Progenitor cell of endocrine pancreas (in vitro differentiated cells): Measurements from ENCODE around the gene LRRC8E. TPM values are rescaled to one million over a fixed set of nuclear protein-coding genes. Genes with fewer than 3 reads are reported as not detected.
A peak's percentile ranks its signal among the peaks of the same experiment; 100 is the strongest.

ENCODE experiments used
- DNase-seq: peaks from one replicate; pipeline ENCODE4 v3.0.0; 2021; ENCODE audit warnings: low spot score; ENCODE audit not compliant: unreplicated experiment
- H3K27ac Mint-ChIP-seq: 2 replicates; pipeline ENCODE4 v1.8.0; 2021; ENCODE audit warnings: mild to moderate bottlenecking, moderate library complexity, mixed read lengths
- H3K27me3 Mint-ChIP-seq: 2 replicates; pipeline ENCODE4 v1.8.0; 2021; ENCODE audit warnings: mixed read lengths
- H3K36me3 Mint-ChIP-seq: 2 replicates; pipeline ENCODE4 v1.8.0; 2022; ENCODE audit warnings: mixed read lengths; ENCODE audit not compliant: insufficient read depth
- H3K4me1 Mint-ChIP-seq: 2 replicates; pipeline ENCODE4 v1.8.0; 2021; ENCODE audit warnings: low read depth, mixed read lengths
- H3K4me3 Mint-ChIP-seq: 2 replicates; pipeline ENCODE4 v1.8.0; 2021; ENCODE audit warnings: low read depth, mild to moderate bottlenecking, moderate library complexity, mixed read lengths
- H3K9me3 Mint-ChIP-seq: 2 replicates; pipeline ENCODE4 v1.8.0; 2021; ENCODE audit warnings: low read depth, mixed read lengths
- total RNA-seq: library from RNA; stranded (reverse); gene quantifications from 2 replicates; pipeline ENCODE4 v1.2.1, GENCODE V29; 2021
- TF ChIP-seq, protein P1 (sequence below): fragments of 200-600 bp; sonication (generic); IDR thresholded peaks from one replicate; pipeline ENCODE4 v1.5.0; 2021; ENCODE audit warnings: antibody characterized with exemption, mild to moderate bottlenecking; ENCODE audit not compliant: unreplicated experiment

Gene LRRC8E
- total RNA-seq, 1 donor from 2014 or later = 3.6 TPM

DNA sequence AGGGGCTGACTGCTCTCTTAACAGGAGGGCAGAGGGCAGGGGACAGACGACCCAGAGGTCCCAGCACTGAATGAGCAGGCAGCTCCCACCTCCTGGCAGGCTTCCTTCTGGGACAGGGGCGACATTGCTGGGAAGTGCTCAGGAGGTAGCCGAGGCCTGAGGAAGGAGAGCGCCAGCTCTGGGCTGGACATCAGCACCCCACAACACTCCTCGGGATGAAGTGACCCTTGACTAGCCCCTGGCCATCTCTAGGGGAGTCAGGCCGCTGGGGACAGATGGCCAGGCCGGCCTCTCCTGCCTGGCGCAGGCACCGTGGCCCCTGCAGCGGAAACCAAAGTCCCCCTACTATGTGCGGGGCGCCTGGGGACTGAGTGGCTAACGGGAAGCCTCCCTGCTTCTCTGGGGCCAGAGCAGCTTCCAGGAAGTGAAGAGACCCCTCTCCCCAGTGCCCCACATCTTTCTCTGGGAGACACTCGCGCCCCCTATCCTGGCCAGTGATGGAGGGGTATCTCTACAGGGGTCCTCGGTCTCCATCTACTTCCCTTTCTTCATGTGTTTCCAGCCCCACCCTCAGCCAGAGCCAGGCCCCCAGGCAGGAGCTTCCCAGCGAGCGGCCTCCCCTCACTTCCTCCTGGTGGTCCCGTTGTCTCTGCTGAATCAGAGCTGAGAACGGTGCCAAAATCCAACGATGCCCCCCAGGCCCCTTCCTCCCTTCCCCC lies 24.2 kb upstream of the LRRC8E start:
- H3K4me1 Mint-ChIP-seq = peaks cover 4% of the 10 kb centered on the region
- DNase-seq = no peak
- peaks cover 2% of the 10 kb centered on the region for H3K36me3 Mint-ChIP-seq
- H3K9me3 Mint-ChIP-seq = no peaks in the 10 kb centered on the region
- H3K27me3 Mint-ChIP-seq = peaks cover 39% of the 10 kb centered on the region
- H3K27ac Mint-ChIP-seq = no peak overlapping the region
- TF ChIP-seq, protein P1, sequence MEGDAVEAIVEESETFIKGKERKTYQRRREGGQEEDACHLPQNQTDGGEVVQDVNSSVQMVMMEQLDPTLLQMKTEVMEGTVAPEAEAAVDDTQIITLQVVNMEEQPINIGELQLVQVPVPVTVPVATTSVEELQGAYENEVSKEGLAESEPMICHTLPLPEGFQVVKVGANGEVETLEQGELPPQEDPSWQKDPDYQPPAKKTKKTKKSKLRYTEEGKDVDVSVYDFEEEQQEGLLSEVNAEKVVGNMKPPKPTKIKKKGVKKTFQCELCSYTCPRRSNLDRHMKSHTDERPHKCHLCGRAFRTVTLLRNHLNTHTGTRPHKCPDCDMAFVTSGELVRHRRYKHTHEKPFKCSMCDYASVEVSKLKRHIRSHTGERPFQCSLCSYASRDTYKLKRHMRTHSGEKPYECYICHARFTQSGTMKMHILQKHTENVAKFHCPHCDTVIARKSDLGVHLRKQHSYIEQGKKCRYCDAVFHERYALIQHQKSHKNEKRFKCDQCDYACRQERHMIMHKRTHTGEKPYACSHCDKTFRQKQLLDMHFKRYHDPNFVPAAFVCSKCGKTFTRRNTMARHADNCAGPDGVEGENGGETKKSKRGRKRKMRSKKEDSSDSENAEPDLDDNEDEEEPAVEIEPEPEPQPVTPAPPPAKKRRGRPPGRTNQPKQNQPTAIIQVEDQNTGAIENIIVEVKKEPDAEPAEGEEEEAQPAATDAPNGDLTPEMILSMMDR = no peak
- H3K4me3 Mint-ChIP-seq = no peak overlapping the region

DNA sequence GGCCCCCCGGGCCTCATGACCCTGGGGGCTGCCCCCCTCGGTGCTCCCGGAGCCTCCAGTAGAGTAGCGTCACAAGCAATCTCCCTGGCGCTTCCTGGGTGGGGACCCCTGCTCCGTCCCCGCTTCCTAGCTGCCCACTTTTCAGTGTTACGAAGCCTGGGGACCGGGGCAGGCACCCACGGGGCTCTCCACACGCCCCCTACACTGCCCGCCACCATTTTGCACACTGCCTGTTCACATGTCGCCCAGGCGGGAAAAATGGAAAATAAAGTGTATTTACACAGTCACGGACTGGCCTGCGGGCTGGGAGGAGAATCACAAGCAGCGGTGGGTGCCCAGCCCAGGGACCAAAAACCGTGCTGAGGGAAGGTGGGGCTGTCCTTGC lies 23.6 kb upstream of the LRRC8E start:
- Mint-ChIP-seq H3K27me3 (peaks cover 39% of the 10 kb centered on the region), H3K4me1 (peaks cover 4% of the 10 kb centered on the region), H3K4me3 (no peak overlapping the region), H3K9me3 (no peaks in the 10 kb centered on the region), H3K36me3 (peaks cover 2% of the 10 kb centered on the region), H3K27ac (no peak overlapping the region)
- TF ChIP-seq, protein P1 = no peak
- DNase-seq = no peak

DNA sequence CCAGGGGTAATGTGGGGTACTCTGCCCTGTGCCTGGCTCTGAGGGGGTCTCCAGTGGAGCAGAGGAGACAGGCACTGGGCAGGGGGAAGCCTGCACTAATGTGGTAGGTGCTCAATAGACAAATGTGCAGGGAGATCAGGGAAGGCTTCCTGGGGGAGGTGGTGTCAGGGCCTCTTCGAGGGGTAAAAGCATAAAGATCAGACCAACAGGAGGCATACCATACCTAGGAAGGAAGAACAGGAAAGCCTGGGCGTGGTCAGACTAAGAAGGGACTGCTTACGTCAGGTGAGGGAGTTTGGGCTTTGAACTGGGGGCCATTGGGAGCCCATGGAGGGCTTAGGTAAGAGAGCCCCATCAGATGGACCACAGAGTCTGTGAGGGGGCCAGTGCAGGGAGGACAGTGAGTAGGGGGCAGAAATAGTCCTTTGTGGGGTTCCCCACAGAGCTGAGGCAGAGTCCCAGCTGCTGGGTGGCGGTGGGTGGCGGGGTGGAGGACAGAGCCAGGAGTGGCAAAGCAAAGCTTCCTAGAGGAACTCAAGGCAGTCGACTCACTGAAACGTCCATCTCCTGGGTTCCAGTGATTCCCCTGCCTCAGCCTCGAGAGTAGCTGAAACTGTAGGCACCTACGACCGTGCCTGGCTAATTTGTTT lies 22.9 kb upstream of the LRRC8E start:
- no peak overlapping the region for H3K4me3 Mint-ChIP-seq
- no peaks in the 10 kb centered on the region for H3K9me3 Mint-ChIP-seq
- peaks cover 2% of the 10 kb centered on the region for H3K36me3 Mint-ChIP-seq
- peak overlapping the region; percentile 24 for H3K27ac Mint-ChIP-seq
- H3K4me1 Mint-ChIP-seq = peaks cover 4% of the 10 kb centered on the region
- TF ChIP-seq, protein P1 = no peak
- peaks cover 39% of the 10 kb centered on the region for H3K27me3 Mint-ChIP-seq
- DNase-seq = no peak

DNA sequence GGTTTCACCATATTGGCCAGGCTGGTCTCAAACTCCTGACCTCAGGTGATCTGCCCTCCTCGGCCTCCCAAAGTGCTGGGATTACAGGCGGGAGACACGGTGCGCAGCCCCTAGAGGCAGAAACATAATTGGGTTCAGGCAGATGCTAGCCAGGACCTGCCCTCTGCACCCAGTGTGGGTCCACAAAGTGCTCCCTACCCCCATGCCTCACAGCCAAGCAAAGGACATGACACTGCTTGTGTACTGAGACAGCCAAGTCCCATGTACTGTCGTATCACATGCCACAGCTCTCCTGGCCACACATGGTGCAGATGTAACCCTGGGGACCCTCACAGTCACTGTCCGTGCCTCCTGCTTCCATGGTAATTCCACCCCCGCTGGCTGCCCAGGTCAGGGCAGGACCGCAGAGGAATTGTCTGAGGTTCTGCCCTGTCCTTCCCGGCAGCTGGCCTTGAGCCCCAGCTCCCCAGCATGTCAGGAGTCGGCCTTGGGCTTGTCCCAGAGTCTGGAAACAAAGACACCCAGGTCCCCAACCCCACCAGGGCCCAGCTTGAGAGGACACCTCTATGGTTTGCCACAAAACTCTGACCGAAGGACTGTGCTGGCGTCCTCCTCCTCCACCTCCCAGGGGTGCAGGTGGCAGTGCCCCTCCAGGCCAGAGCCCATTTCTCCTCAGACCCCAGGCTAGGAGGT lies 21.8 kb upstream of the LRRC8E start:
- H3K9me3 Mint-ChIP-seq = peaks cover 1% of the 10 kb centered on the region
- peaks cover 9% of the 10 kb centered on the region for H3K4me1 Mint-ChIP-seq
- DNase-seq = no peak
- no peak overlapping the region for H3K4me3 Mint-ChIP-seq
- peaks cover 33% of the 10 kb centered on the region for H3K27me3 Mint-ChIP-seq
- H3K27ac Mint-ChIP-seq = peak overlapping the region; percentile 69
- H3K36me3 Mint-ChIP-seq = peaks cover 7% of the 10 kb centered on the region
- TF ChIP-seq, protein P1 = no peak

DNA sequence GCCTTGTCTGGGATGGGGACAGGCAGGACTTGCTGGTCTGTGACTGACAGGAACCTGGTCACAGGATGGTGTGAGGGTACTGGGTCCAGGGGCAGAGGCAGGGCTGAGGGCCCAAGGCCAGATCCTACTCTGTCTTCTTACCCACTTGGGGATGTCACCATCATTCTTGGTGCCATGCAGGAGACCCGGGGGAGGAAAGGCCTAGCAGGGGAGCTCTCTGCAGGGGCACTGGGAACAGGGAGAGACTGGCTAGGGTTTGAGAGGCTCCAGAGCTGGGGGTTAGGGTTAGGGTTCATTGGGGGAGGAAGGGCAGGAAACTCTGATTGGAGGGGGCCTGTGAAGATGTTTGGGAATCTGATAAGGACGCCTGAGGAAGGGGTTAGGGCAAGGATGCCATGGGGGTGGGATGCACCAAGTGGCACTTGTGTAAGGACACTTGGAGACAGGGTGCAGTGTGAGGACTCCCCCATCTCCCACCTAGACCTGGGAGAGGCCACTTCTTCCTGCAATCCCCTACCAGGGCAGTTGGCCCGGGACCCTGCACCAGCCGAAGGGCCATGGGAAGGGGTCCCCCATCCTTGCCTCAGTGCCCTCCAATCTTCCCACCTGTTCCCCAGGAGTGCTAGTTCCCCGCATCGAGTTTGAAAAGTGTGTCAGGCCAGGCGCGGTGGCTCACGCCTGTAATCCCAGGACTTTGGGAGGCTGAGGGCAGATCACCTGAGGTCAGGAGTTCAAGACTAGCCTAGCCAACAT lies 21.0 kb upstream of the LRRC8E start:
- no peak for DNase-seq
- H3K27ac Mint-ChIP-seq = no peak overlapping the region
- peaks cover 12% of the 10 kb centered on the region for H3K36me3 Mint-ChIP-seq
- peaks cover 10% of the 10 kb centered on the region for H3K4me1 Mint-ChIP-seq
- TF ChIP-seq, protein P1 = no peak
- H3K4me3 Mint-ChIP-seq = no peak overlapping the region
- H3K27me3 Mint-ChIP-seq = peaks cover 33% of the 10 kb centered on the region
- peaks cover 2% of the 10 kb centered on the region for H3K9me3 Mint-ChIP-seq
